Activated CD4-positive, alpha-beta T cell treated with anti-CD3 and anti-CD28 coated beads, Interleukin-10, Interleukin-2, amounts not matched to agents 100 ng/mL and 50 ng/mL, durations not matched to agents 16 hours and 8 hours (primary cell): Measurements from ENCODE around the gene GPR68.
A peak's percentile ranks its signal among the peaks of the same experiment; 100 is the strongest.
"Not testable (repeated sequence)": the region's sequence is repeated elsewhere in the genome, so short reads cannot be mapped to it uniquely, and the experiment has no call there.

Experiments
- DNase-seq: peaks from one replicate; pipeline ENCODE4 v3.0.0-alpha.2; 2020

The GPR68 gene

DNA sequence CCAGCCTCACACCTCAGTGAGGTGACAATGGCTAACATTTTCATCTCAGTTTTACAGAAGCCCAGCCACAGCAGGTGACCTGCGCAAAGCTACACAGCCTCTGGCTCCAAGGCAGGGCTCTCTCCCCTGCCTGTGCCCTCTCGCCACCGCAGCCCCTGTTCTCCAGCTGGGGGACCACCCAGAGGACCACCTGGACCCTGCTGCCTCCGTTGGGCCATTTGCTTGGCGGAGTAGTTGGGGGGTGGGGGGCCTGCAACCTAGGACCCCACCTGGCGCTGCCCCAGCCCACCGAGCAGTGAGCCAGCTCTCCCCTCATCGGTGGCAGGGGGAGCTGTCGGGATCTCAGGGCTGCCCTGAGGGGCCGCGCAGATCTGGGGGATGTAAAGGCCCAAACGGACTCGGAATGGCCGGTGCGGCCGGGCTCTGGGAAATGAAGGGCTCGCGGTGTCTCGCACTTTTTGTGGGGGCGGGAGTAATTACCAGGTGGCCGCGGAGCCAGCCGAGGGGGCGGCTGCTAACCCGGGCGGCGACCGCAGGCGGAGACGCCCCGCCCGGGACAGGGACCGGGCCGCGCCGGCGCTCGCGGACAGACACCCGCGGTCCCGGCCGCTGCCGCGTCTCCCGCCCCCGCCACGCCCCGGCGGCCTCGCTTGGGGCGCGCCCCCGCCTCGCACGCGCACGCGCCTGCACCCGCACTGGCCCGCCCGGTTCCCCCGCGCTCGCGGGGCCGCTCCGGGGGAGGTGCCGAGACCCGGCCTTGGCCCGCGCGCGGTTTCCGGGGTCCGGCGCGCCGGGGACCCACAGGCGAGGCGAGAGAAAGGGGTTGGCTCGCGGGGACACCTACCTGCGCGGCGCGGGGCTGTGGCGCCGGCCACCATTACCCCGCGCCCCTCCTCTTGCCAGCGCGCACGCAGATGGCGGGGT, 8.6 kb upstream of the GPR68 start:
- DNase-seq: peak; percentile 64

DNA sequence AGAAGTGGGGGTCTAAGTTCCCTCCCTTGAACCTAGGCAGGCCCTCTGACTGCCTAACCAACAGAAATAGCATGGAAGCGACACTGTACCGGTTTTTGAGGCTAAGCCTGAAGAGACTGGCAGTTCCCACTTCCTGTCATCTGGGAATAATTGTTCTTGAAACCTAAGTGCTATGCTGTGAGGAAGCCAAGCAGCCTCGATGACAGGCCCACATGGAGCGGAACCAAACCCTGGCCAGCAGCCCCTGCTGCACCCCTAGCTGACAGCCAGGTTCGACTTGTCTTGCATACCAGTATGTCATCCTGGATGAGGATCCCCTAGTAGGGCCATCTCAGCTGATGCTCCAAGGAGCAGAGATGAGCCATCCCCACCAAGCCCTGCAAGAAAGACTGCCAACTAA, 6.4 kb upstream of the GPR68 start:
- no peak for DNase-seq

DNA sequence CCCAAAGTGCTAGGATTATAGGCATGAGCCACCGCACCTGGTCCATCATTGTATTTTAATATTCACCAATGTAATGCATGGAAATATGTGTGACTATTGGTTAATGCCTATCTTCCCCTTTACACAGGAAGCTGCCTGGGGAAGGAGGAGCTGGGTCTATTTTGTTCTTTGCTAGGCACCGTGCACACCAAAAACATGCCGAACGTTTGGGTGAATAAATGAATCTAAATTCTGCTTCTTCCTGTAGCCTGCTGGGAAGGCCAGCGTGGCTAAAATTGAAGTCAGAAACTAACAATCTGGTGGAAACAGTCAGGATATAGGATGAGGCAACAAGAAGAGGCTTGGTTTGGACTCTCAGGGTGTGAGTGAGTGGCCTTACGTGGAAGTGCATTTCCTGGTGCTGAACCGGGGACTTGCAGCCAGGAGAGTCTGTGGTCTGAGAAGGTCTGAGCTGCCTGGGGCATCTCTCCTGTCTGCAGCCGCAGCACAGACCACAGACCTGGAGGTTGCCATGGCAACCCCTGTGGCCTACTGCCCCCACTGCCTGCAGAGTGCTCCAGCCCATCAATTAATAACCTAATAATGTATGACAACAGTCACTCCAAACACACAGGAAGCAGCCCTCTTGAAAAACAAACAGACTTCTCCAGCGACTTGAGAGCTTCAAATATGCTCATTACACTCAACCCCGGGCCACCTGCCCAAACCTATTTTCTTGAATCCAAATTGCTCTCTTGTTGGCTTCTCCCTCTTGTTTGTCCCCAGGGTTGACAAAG, 5.5 kb upstream of the GPR68 start:
- DNase-seq: peak; percentile 89

DNA sequence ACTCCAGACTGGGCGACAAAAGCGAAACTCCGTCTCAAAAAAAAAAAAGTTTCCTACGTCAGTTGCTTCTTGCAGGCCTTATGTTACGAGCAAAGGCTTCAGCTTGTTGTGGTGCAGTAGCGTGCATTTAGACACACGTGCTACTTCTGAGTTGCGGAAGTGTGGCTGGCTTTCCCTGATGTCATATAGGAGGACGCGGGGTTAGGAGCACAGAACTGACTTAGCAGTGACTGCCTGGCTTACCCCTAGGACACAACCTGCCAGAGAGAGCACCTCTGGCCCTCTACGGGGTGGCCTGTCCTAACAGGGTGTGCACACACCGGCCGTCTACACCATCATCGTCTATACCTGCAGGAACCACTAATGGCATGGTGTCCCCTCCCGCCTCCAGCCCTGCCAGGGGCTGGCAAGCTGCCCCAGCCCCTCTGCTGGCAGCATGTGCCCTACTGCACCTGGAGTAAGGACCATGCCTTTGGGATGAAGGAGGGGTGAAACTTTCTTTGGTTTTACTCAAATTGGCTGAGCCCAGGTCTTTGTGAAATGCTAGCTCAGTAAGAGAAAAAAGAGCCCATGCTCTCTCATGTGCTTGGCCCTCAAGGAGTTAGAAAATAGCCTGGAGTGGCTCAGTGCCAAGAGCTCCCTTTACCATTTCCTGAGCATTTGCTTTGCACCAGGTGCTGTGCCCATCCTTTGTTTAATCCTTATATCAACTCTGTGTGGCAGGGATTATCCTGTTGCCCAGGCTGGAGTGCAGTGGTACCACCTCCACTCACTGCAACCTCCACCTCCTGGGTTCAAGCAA, 1.7 kb upstream of the GPR68 start:
- DNase-seq: peak; percentile 95

DNA sequence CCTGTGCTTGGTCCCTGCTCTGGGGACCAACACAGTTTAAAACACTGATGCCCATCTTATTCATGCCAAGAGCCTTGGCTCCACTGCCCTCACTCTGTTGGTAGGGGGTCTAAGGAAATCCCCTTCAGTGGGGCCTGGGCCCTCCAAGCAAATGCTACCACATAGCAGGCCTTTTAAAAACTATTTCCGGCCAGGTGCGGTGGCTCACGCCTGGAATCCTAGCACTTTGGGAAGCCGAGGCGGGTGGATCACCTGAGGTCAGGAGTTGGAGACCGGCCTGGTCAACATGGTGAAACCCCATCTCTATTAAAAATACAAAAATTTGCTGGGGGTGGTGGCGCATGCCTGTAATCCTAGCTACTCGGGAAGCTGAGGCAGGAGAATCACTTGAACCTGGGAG, 1.1 kb upstream of the GPR68 start:
- not testable (repeated sequence) for DNase-seq

DNA sequence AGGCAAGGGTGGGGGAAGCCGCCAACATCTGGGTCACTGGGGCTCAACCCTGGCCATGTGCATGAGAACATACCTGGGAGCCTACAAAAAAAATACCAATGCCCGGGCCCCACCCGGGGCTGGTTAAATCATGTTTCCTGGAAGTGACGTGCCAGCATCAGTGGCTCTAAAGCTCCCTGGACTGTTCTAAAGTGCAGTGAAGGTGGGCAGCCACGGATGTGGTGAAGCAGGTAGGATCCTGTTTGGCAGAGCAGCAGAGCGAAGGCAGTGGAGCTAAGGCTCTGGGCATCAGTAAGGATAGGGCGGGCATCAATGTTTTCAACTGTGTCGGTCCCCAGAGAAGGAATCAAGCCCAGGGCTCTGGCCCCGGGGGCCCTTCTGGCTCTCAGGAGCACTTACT, 525 bp upstream of the GPR68 start:
- DNase-seq: peak; percentile 92

DNA sequence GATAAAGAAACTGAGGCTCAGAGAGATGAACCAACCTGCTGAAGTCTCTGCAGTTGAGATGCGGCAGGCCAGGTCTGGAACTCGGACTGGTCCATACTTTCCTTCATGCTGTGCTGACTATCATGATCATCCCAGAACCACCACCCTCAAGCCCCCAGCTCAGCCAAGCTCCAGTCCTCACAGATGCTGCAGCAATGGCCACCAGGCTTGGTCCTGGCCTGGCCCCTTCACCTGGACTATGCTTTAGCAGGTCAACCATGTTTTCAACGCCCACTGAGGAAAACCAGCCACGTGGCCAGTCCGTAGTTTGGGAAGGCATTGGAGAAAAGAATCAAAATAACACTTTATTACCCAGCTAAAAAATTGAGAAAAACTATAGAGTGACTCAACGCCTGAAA, 1.4 kb downstream of the GPR68 start:
- peak; percentile 56 for DNase-seq

DNA sequence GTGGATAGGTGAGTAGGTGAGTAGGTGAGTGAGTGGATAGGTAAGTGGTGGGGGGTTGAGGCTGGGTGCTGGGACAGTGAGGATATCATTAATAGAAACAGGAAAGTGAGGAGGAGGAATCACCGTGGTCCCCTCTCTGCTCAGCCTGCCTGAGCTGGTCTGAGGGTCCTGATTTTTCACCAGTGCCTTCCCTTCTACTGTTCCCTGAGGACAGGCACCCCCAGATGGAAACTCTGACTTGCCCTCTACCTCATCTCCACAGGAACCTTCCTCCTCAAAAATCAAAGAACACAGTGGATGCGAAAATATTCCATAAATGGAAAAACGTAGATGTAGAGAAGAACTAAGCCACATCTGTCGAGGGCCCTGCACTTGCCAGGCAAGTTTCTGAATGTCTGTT, 1.9 kb downstream of the GPR68 start:
- DNase-seq: no peak

DNA sequence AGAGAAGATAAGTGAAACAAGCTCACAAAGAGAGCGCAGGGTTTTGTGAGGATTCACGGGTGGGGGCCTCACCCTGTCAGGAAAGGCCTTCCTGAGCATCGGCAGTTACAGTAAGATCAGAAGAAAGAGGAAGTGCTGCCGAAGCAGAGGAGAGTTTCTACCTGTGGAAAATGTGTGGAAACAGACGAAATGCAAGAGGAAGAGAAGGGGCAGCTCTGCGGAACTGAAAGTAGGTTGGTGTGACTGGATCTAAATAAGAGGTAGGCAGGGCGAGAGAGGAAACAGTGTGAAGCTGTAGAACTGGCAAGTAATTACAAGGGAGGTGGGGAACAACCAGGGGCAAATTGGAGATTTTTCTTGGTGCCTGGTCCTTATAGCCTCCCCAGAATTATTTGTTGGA, 2.6 kb downstream of the GPR68 start:
- peak; percentile 76 for DNase-seq

DNA sequence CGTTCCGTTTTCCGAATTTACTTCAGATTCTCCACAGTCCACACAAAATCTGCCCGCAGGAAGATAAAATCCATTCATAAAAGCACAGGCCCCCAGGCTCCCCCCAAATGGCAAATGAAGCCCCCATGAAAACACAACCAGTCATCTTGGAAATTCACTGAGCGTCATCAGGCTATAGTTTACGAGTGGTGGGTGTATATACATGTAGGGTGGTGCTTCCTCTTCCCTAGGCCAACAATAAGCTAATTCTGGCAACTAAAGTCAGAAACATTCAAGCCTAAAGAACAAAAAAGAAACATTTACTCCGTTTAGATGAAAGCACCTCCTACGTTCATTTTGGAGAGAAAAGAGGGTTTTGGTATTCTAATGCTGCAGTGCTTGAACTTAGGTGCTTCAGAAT, 5.8 kb downstream of the GPR68 start:
- DNase-seq: no peak

DNA sequence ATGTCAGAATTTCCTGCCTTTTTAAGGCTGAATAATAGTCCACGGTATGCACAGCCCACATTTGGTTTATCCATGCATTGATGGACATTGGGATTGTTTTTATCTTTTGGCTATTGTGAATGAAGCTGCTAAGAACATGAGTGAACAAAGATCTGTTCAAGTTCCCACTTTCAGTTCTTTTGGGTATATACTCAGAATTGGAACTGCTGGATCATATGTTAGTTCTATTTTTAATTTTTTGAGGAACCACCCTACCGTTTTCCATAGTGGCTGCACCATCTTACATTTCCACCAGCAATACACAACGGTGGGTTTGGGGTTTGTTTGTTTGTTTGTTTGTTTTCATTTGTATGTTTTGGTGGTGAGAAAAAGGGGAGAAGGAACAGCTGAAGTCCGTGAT, 6.4 kb downstream of the GPR68 start:
- no peak for DNase-seq

DNA sequence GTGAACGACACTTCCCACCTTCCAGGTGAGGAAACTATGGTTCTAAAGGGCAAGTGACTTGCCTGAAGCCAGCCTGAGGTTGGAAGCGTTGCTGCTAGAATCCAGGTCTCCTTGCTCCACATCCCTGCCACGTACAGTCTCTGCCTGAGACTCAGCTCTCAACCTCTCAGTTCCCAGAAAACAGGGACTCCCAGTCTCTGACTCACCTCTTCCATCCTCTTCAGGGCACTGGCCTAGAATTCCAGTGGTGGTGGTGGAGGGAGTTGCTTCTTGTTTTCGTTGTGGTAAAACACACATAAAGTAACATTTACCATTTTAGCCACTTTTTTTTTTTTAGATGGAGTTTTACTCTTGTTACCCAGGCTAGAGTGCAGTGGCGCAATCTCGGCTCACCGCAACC, 7.3 kb downstream of the GPR68 start:
- DNase-seq: no peak

DNA sequence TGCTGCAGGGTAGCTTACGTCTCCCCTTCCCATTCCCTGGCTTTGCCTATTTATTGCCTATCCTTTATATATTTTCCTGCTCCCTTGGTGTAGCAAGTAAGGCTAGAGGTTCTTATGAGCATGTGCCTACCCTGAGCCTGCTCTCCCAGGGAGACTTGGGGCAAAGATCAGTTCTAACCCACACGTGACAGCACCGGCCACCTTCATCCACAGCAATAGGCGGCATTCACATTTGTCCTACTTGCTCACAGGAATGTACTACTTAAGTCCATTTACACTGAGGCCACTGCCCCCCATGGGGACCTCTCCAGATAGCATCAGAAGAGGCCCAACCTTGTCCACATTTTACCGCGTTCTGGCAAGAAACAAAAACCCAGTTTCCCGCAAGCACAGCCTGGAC, 8.7 kb downstream of the GPR68 start:
- DNase-seq: no peak

DNA sequence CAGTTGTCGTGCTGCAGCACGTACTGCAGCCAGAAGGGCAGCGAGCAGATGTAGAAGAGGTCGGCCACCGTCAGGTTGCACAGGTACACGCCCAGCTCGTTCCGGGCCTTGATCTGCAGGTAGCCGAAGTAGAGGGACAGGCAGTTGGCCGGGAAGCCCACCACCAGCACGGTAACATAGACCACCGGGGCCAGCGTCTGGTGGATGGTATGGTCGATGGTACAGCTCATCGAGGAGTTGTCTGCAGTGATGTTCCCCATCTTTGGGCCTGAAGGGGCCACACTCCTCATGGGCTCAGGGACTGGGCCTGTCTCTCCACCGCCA, 9.8 kb downstream of the GPR68 start:
- DNase-seq: no peak

DNA sequence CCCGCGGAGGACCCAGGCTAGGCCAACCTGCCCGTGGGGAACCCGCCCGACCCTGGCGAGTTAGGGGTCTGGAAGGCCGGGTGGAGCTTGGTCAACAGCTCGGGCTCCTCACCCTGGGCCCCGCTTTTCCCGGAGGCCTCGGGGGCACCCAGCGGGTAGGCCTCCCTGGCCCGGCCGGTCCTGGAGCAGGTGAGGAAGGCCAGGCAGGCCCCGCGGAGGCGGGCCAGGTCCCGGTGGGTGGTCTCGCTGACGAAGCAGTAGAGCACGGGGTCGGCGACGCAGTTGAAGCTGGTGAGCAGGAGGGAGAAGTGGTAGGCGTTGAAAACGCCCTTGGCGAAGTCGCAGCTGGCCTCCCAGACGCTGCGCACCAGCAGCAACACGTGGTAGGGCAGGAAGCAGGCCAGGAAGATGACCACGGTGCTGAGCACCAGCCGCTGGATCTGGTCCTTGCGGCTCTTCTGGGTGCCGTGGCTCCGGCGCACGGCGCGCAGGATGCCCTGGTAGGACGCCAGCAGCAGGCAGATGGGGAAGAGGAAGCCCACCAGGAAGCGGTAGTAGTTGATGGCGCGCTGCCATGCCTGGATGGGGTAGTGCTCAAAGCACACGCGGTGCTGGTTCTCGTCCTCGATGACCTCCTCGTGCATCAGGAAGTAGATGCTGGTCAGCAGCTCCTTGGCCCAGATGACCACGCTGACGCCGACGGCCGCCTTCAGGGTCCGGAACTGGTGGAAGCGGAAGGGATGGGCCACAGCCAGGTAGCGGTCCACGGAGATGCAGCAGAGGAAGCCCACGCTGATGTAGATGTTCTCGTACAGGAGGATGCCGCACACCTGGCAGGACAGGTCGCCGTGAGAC, 10.3 kb downstream of the GPR68 start:
- DNase-seq: no peak

DNA sequence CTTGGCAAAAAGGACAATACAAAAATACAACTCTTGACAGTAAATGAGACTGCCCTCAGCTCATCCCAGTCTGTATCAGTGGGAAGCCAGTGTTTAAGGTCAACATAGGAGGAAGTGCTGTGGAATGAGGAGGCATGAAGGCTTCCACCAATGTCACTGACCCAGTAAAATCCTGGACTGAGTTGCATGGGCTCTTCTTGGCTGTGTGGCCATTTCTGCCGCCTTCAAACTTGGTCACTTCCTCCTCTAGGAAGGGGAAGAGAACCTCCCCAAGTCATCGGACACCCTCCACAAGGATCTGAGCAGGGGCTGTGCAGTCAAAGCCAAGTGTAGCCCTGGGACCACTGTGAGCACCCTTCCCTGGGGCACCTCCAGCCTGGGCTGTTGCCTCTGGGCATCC, 11.9 kb downstream of the GPR68 start:
- no peak for DNase-seq

DNA sequence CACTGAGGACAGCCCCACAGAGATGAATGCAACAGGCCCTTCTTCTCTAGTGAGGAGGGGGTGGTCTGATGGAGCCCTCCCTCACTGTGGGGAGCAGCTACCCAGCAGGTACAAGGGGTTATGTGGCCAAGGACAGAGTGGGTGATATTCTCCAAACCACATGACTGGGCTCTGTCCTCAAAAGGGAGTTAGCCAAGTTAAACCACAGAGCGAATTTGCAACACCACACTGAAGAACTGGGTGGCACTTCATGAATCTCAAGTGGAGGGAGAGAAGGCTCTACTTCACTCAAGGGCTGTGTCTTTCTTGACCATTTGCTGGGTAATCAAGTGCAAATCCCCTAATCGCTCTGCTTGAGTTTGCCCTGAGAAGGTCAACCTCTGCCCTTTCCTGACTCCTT, 12.5 kb downstream of the GPR68 start:
- DNase-seq: no peak

DNA sequence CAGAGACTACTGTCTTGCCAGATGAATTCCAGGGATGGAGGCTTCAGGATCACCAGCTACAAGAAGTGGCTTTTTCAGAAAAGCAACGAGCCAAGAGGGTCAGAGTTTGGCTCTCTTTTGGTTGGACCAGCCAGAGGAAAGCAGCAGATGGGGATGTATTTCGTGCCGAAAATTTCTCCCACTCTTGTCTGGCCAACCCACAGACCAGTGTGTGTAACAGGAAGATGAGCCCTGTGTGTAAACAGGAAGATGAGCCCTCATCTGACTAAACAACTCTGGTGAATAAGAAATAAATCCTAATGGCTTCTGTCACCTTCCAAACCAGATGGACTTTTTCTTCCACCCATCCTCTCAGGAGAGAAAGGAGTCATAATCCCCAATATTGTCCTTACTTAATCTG, 13.1 kb downstream of the GPR68 start:
- peak; percentile 60 for DNase-seq

DNA sequence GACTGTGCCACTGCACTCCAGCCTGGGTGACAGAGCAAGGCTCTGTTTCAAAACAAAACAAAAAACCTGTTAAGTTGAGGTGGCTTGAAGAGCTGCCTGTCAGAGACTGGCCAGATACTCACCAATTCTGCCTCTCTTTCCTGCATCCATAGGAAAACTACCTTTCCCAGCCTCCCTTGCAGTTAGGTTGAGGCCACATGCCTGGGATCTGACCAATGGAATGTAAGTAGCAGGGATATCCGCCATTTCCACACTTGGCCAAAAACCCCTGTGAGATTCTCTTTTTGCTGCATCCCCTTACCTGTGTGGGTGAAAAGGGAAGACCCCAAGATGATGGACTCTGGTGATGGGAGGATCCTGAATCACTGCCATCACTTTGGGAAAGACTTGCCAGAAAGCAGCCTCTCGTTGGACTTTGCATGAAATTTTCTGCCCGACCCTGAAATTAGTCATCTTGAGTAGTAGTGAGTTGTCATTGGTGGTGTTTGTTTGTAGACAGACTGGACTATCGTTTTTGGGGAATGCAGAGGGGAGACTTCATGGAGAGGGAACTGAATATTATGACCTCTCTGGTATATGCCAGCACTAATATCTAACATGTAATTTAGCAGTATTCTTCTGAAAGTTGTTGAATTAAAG, 14.0 kb downstream of the GPR68 start:
- DNase-seq: peak; percentile 76

DNA sequence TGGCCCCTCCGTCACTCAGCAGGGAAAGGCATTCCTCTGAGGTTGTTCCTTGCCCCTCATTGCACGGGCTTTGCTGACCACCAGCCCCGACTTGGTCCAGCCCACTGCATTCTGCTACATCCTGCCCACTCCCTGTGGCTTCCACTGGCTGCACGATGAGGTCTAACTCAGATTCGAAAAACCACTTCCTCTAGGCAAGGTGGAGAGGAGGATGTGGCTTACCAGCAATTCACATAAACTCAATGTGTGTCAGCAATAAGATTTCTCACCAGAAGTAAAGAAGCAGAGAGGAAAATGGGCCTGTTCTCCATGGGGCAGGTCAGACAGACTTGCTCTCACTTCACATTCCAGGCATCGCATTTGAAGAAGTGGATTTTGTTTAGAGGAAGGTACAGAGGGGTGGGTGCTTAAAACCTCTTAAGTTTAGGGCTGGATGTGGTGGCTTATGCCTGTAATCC, 14.7 kb downstream of the GPR68 start:
- DNase-seq: peak; percentile 96

DNA sequence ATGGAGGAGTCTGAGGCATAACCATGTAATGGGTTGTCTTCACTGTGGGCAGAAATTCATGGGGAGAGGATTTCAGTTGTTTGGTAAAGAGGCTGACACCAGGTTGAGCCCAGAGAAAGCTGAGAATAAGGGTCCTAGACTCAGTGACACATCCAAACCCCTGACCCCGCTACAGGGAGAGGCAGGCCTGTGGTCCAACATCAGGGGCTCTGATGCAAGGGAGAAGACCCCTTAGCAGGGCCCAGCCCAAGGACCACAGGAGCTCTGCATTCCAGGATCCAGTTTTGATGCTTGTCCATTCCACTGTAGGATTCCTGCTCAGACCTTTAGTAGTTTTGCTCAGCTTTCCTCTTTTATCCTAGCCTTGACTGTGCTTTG, 15.5 kb downstream of the GPR68 start:
- no peak for DNase-seq
